Activated CD4-positive, alpha-beta T cell treated with anti-CD3 and anti-CD28 coated beads, Interleukin-2, amount 50 U/mL, for 4 hours (primary cell): ENCODE measurements around the gene ZNF80.
A peak's percentile ranks its signal among the peaks of the same experiment; 100 is the strongest.

Experiments
- DNase-seq, 2 experiments: peaks; one replicate each; pipeline ENCODE4 v3.0.0-alpha.2; 2020

The ZNF80 gene

DNA sequence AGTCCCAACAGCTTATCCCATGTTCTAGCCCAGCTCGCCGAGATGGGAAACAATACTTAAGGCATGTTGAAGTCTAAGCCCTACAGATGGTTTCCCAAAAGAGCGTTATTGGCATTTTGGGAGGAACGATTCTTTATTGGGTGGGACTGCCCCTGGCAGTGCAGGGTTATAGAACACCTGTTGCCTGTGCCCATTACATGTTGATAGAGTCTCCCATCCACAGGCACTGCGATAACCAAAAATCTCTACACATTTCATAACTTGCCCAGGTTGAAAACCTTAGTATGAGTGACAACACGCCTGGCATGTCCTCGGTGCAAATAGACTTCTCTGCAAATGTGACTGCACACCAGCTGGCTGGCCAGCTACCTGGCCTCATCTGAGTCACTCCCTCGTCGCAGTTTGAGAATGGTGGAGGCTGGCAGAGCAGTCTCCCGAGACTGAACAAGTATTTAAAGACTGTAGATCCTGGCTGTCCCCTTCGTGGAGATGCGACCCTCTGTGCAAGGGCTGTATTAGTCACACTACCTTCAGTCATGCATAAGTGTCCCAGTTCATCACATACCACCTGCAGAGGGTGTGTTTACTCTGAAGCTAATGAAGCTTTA is 18.7 kb downstream of the ZNF80 start:
- DNase-seq: no peak

DNA sequence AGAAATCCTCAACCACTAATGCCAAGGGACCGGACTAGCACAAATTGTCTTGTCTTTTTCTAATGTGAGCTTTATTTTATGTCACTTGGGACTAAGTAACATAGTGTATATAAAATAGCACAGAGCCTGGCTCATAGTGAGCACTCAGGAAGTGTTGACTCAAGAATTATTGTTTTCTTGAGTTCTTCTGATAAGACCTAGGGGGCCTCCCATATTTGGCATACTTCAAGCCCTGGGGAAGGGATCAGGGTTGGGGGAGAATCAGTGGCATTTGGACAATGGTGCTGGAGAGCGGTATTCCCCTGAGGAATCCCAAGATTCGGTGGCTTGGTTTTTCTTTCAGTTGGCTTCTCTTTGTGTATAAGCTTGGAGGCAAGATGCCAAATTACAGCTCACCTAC is 19.4 kb downstream of the ZNF80 start:
- no peak for DNase-seq

DNA sequence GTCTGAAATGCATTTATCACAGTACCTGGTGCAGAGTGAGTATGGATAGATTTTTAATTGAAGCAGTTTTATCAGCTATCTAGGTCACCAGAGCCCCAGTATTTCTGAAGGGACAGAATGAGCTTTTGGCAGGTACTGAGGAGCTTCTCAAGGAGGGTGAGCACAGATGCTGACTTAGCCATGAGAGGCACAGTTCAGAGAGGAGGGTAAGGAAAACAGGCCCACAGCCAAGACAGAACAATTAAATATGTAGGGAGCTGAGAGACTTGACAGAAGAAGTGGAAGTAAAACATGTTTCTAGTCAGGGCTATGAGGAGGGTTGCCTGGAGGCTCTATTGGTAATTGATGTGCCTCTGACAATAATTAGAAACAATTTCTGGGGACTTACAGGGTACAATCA is 20.1 kb downstream of the ZNF80 start:
- DNase-seq: no peak

DNA sequence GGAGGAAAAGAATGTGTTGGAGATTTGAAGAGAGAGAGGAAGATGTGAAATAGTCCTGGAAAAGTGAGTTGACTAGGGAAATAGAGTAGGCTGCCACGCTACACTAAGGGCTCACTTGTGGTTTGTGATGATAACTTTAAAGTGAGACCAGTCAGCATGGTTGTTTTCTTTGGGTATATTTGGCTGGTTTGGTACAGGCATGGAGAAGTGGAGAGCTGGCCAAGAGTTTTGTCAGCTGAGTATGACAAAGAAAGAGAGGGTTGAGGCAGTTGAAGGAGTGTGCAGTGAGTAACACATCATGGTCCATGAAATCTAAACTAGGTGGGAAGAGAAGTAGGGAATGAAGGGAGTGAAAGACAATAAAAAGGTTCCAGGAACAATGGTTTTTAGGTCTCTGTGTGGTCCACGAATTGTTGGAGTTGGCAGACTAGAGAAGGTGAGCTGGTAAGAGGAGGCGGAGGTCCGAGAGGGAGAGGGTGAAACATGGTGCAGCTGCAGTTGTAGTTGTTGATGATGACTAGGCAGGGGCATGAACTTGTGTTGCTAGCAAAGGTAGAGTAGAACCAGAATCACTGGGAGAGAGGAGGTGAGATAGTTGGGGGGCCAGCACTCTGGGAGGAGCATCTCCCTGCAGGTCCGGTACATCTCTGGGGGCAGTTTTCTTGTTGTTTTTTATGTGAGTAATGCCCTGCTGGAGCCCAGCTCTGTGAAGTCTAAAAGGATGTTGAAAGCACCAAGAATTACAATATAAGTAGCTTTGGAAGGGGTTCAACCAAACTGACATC is 21.0 kb downstream of the ZNF80 start:
- DNase-seq: no peak

DNA sequence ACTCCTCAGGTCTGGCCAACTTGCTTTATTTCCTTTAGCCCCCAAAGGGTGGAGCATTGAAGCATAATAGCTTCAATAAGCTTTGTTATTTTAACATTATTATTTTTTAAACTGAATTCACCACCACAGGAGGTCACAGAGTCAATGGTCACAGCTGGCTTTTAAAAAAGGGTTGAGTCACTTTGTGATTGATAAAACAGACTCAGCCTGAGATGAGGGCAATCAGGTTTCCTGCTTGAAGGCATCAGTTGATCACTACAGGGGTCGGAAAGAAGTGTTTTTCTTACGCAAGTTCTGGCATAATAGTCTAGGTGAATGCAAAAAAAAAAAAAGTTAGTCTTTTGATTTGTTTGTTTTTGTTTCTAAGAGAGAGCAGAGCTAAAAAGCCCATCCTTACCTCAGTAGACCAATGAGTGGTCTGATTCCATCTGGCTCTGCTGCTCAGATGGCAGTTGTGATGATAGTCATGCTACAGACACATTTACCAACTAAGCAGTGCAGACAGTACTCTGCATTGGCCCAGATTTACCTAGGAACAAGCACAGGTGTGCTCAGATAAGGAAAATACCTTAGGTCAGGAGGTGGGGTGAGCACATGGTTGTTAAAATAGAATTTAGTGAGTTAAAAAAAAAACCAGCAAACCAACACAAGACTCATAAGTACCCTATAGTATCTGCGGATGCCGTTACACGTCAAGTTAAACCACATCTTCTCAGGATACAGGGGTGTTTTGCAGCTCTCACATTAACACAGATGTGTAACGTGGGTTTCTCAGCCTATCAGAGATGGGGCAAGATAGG is 22.6 kb downstream of the ZNF80 start:
- DNase-seq: peak in 1 of 2 experiments; percentile 13

DNA sequence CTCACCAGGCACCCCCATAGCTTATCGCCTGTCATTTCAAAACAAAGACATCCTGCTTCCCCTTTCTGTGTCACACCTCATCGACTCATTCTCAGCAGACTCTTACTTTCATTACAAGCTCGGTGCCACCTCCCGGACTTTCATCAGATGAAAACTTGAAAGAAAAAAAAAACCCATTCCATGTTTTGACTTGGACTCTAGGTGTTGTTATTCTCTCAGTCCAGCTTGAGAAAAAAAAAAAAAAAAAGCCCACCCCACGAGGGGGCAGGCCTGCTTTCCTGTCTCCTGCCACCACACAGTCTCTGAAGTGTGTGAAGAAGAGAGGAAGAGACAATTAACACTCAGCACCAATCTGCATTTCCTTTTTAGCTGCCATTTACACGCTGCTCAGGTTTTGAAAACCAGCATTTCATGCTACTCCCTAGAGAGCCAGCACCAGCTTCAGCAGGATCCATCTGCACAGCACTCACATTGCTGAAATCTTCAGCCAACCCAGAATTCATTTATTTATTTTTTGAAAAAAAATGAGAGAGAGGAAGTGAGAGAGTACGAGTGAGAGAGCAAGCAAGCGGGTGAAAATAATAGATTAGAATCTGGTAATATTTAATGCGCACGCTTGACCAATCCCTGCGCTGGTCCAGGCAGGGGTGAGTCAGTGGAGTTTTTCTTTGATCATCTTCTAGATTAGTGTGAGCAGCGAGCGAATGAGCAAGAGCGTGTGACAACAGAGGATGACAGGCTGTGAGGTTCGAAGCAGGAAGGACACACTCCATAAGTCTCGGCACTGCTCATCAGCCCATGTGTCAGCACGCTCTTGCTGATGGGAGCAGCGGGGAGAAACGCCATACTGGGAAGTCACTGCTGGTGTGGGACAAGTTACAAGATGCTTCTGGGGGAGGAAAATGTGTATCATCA is 23.5 kb downstream of the ZNF80 start:
- DNase-seq: peak; percentile 68 to 77

DNA sequence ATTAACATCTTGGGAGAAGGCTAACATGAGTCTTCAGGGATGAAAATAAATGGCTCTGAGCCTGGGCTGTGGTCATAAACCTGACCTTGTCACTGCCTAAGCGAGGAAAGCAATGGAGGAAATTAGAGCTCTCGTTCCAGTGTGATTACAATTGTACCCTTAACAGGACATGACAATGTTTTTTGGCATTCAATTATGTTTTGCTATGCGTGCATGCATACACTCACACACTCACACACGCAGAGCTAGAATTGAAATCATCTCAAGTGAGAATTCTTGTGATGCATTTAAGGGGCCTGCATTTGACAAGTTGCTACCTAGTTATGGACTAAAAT is 24.1 kb downstream of the ZNF80 start:
- DNase-seq: no peak

DNA sequence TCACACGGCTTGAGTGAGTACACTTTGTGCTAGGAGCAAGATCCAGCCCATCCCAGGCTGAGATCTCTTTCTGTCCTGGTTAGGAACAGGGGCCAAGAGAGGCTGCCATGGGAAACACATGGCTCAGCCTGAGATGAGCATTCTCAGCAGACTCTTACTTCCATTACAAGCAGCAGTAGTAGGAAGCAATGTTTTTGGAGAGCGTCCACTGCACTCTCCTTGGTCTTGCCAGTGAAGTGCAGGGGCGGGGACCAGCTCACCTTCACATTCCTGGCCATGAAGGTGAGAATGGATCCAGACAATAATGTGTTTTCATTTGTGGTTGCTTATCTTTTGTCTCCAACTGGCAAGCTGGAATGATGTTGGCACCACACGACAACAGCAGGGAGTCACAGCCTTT is 24.7 kb downstream of the ZNF80 start:
- DNase-seq: no peak

DNA sequence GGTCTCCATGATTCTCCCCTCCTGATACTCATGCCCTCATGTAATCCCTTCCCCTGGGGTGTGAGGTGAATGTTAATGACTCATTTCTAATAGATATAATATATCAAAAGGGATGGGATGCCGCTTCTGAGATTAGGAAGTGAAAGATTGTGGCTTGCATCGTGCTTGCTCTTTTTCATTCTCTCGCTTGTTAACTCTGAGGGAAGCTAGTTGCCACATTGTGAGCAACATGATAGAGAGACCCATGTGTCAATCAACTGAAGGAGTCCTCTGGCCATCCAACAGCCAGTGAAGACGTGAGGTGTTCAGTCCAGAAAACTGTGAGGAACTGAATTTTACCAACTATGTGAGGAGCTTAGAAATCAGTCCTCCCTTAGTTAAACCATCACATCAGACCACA is 29.6 kb downstream of the ZNF80 start:
- DNase-seq: no peak

DNA sequence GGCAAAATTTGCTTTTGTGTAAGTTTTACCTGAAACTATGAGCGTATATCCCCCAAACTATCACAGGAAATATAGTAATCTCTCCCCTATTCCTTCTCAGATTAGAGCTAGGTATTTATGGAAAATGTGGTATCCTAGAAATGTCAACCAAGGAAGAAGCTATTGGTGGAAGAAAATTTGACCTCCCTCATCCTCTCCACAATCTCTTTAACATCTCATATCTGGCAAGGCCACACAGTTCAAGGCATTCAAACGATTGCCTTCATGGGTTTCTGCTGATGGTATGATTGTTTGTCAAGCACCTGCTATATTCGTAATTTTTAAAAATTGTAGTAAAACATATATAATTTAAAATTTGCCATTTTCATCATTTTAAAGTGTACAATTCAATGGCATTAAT is 31.0 kb downstream of the ZNF80 start:
- no peak for DNase-seq

DNA sequence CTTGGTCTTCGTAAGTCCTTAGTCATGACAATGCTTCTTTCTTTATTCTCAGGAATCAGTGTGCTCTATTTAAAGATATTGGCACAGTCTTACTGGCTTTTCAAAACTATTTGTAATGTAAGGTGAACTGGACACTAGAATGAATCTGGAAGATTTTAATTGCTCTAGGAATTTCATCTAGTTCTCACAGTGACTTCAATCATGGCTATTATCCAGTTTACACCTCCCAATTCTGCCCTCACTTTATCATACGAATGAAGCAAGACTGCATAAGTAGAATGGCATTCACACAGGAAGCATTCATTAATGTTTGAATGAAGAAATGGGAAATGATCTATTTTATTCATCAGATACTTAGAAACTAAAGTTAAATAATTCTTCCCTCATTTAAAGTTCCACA is 31.8 kb downstream of the ZNF80 start:
- DNase-seq: no peak

DNA sequence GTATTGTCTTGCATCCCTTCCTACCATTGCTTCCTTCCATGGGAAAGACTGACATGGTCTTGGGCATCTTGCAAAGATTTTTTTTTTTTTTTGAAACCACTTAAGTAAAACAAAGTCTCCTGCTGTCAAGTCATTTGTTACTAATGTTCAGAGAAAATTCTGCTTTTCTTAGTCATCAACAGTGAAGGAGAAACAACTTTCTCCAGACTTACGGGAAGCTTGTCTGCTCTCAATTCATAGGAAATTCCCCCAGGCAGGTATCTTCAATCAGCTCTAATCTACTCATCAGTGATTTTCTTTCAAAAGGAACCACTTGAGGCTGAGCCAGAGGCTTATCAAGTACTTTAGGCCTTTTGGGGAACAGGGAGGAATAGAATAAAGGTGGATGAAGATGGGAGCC is 42.6 kb downstream of the ZNF80 start:
- DNase-seq: no peak

DNA sequence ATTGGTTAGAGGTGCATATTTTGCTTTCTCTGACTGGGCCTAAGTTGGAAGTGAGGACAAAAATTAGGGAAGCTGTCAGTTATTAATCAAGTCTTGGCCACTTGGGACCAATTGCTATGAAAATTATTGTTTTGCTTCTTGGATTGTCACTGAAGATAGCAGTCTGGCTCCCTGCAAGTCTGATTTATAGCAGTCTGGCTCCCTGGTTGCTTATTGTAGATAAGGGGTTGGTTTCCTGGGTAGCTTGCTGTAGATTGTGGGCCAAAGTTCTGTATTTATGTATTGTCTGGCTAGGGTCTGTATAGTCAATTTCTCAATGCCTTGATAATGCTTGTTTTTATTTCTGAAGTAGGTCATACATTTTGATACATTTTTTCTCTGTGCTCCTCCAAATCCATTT is 45.2 kb downstream of the ZNF80 start:
- no peak for DNase-seq

DNA sequence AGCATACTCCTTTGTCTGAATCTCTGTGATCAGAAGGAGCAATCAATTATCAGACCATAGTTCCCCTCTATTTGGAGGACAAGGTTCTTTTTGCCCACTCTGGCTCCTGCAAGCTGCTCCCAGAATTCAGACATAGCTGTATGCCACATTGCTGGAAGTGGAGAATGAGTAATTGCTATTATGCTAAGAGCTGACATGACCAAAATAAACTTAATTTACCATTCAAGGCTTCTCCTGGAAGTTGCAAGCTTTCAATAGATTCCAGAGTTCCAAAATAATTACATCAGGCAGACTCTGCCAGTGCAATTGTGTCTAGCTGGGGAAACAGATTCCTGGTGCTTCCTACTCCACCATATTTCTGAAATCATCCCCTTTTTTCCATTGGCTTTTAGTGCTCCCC is 50.9 kb downstream of the ZNF80 start:
- no peak for DNase-seq
